Measurements from ENCODE around the gene RXRA.
A peak's percentile ranks its signal among the peaks of the same experiment; 100 is the strongest.

Gene RXRA

GRCh38 chr9:134386951-134387831 is 60.9 kb downstream of the RXRA start:
- DNase-seq, result no peak

- DNase-seq, result no peak
Observed at GRCh38 chr9:134388289-134388808, 62.1 kb downstream of the RXRA start.

GRCh38 chr9:134388976-134389375 is 62.7 kb downstream of the RXRA start:
- no peak for DNase-seq

- no peak for DNase-seq
Observed at GRCh38 chr9:134389642-134390041, 63.4 kb downstream of the RXRA start.

- DNase-seq, result peak; percentile 76
Observed at GRCh38 chr9:134390537-134390936, 64.3 kb downstream of the RXRA start.

GRCh38 chr9:134390947-134391318 is 64.7 kb downstream of the RXRA start:
- DNase-seq, result no peak

GRCh38 chr9:134391319-134392231 is 65.3 kb downstream of the RXRA start:
- peak; percentile 82 for DNase-seq

GRCh38 chr9:134392900-134393299 is 66.6 kb downstream of the RXRA start:
- DNase-seq, result no peak

- peak; percentile 28 for DNase-seq
Observed at GRCh38 chr9:134393582-134394280, 67.5 kb downstream of the RXRA start.

GRCh38 chr9:134395002-134395517 is 68.8 kb downstream of the RXRA start:
- no peak for DNase-seq

GRCh38 chr9:134395737-134396257 is 69.5 kb downstream of the RXRA start:
- no peak for DNase-seq

GRCh38 chr9:134396258-134396742 is 70.0 kb downstream of the RXRA start:
- peak; percentile 57 for DNase-seq

- DNase-seq, result peak; percentile 64
Observed at GRCh38 chr9:134396825-134397224, 70.6 kb downstream of the RXRA start.

- DNase-seq, result no peak
Observed at GRCh38 chr9:134398756-134399155, 72.5 kb downstream of the RXRA start.

GRCh38 chr9:134399435-134400056 is 73.3 kb downstream of the RXRA start:
- DNase-seq, result no peak

- no peak for DNase-seq
Observed at GRCh38 chr9:134400283-134400682, 74.0 kb downstream of the RXRA start.

GRCh38 chr9:134401391-134401790 is 75.1 kb downstream of the RXRA start:
- no peak for DNase-seq

- no peak for DNase-seq
Observed at GRCh38 chr9:134402182-134402581, 75.9 kb downstream of the RXRA start.

- no peak for DNase-seq
Observed at GRCh38 chr9:134403292-134403681, 77.0 kb downstream of the RXRA start.

GRCh38 chr9:134403682-134404301 is 77.5 kb downstream of the RXRA start:
- peak; percentile 45 for DNase-seq
